H9 (cell line): ENCODE results near the gene FHIT. TPM values are rescaled to one million over a fixed set of nuclear protein-coding genes. Genes with fewer than 3 reads are reported as not detected.

ENCODE experiments used
- DNase-seq: peaks from one replicate; pipeline ENCODE4 v3.0.0-alpha.2; 2017
- H2AFZ ChIP-seq: one replicate; pipeline ENCODE4 v1.6.1; 2013; ENCODE audit warnings: mild to moderate bottlenecking, low read length, control low read depth, moderate library complexity
- H2AK5ac ChIP-seq: 2 replicates; pipeline ENCODE4 v1.6.1; 2013; ENCODE audit warnings: low read length, control low read depth, mixed read lengths; ENCODE audit not compliant: insufficient read length
- H2BK120ac ChIP-seq: one replicate; pipeline ENCODE4 v1.6.1; 2013; ENCODE audit warnings: low read depth, mild to moderate bottlenecking, low read length, control low read depth, inconsistent platforms; ENCODE audit not compliant: poor library complexity, severe bottlenecking
- H2BK12ac ChIP-seq: 2 replicates; pipeline ENCODE4 v1.6.1; 2013; ENCODE audit warnings: low read length, control low read depth, mixed read lengths, low read depth; ENCODE audit not compliant: insufficient read length
- H2BK15ac ChIP-seq: 2 replicates; pipeline ENCODE4 v1.6.1; 2013; ENCODE audit warnings: low read depth, low read length, control low read depth
- H2BK20ac ChIP-seq: one replicate; pipeline ENCODE4 v1.6.1; 2013; ENCODE audit warnings: low read depth, mild to moderate bottlenecking, low read length, control low read depth, inconsistent platforms; ENCODE audit not compliant: poor library complexity, severe bottlenecking
- H2BK5ac ChIP-seq: 2 replicates; pipeline ENCODE4 v1.6.1; 2013; ENCODE audit warnings: low read length, control low read depth, mixed read lengths; ENCODE audit not compliant: insufficient read length
- H3K14ac ChIP-seq: 2 replicates; pipeline ENCODE4 v1.6.1; 2013; ENCODE audit warnings: low read length, control low read depth; ENCODE audit not compliant: insufficient read depth
- H3K18ac ChIP-seq: 2 replicates; pipeline ENCODE4 v1.6.1; 2013; ENCODE audit warnings: low read depth, mild to moderate bottlenecking, mixed read lengths, low read length, control low read depth; ENCODE audit not compliant: insufficient read length
- H3K23ac ChIP-seq: 2 replicates; pipeline ENCODE4 v1.6.1; 2013; ENCODE audit warnings: low read length, control low read depth, mixed read lengths, low read depth; ENCODE audit not compliant: insufficient read length
- H3K23me2 ChIP-seq: 2 replicates; pipeline ENCODE4 v1.6.1; 2013; ENCODE audit warnings: low read depth, mild to moderate bottlenecking, mixed read lengths, low read length, control low read depth; ENCODE audit not compliant: insufficient read length, poor library complexity, severe bottlenecking
- H3K27ac ChIP-seq: 2 replicates; pipeline ENCODE4 v1.5.1; 2013; ENCODE audit warnings: low read length, control low read depth, mixed read lengths, low read depth; ENCODE audit not compliant: insufficient read length
- H3K27me3 ChIP-seq: 2 replicates; pipeline ENCODE4 v1.6.1; 2013; ENCODE audit warnings: low read length, control low read depth, inconsistent platforms; ENCODE audit not compliant: insufficient read depth
- H3K4ac ChIP-seq: 2 replicates; pipeline ENCODE4 v1.6.1; 2013; ENCODE audit warnings: low read depth, mild to moderate bottlenecking, control low read depth, inconsistent platforms, low read length, moderate library complexity
- H3K4me1 ChIP-seq: 2 replicates; pipeline ENCODE4 v1.6.1; 2013; ENCODE audit warnings: low read length, control low read depth, inconsistent platforms; ENCODE audit not compliant: insufficient read depth
- H3K4me2 ChIP-seq: 2 replicates; pipeline ENCODE4 v1.6.1; 2013; ENCODE audit warnings: low read length, control low read depth, mixed read lengths; ENCODE audit not compliant: insufficient read length, insufficient read depth
- H3K56ac ChIP-seq: 2 replicates; pipeline ENCODE4 v1.6.1; 2013; ENCODE audit warnings: low read depth, mild to moderate bottlenecking, mixed read lengths, low read length, control low read depth; ENCODE audit not compliant: insufficient read length
- H3K79me1 ChIP-seq: 2 replicates; pipeline ENCODE4 v1.6.1; 2013; ENCODE audit warnings: low read depth, mild to moderate bottlenecking, moderate library complexity, low read length, control low read depth, inconsistent platforms; ENCODE audit not compliant: insufficient read depth, poor library complexity, severe bottlenecking
- H3K79me2 ChIP-seq: 2 replicates; pipeline ENCODE4 v1.6.1; 2013; ENCODE audit warnings: low read length, control low read depth, inconsistent platforms; ENCODE audit not compliant: insufficient read depth
- H3K9ac ChIP-seq: 2 replicates; pipeline ENCODE4 v1.6.1; 2013; ENCODE audit warnings: low read length, control low read depth, mixed read lengths; ENCODE audit not compliant: insufficient read length; ENCODE audit errors: extremely low read depth
- H3K9me3 ChIP-seq: one replicate; pipeline ENCODE4 v1.6.1; 2013; ENCODE audit warnings: low read depth, low read length, inconsistent platforms; ENCODE audit not compliant: control insufficient read depth
- H3T11ph ChIP-seq: one replicate; pipeline ENCODE4 v1.6.1; 2013; ENCODE audit warnings: mild to moderate bottlenecking, low read length, control low read depth, inconsistent platforms
- H4K20me1 ChIP-seq: one replicate; pipeline ENCODE4 v1.6.1; 2013; ENCODE audit not compliant: control insufficient read depth, insufficient read length, insufficient read depth
- H4K5ac ChIP-seq: 2 replicates; pipeline ENCODE4 v1.6.1; 2013; ENCODE audit warnings: low read depth, mild to moderate bottlenecking, mixed read lengths, low read length, control low read depth; ENCODE audit not compliant: insufficient read length
- H4K8ac ChIP-seq: replicated peaks from 2 replicates; pipeline ENCODE4 v1.6.1; 2013; ENCODE audit warnings: low read length, control low read depth, mixed read lengths, low read depth; ENCODE audit not compliant: insufficient read length
- H4K91ac ChIP-seq: 2 replicates; pipeline ENCODE4 v1.6.1; 2013; ENCODE audit warnings: low read depth, mild to moderate bottlenecking, moderate library complexity, mixed read lengths, low read length, control low read depth; ENCODE audit not compliant: insufficient read length
- H3K27ac Mint-ChIP-seq, 3 experiments: 2 replicates in 2 of 3; 3 replicates in 1 of 3; pipeline ENCODE4 v1.8.0; 2020 to 2021; ENCODE audit warnings: mixed read lengths in 3 of 3, mild to moderate bottlenecking in 1 of 3, moderate library complexity in 1 of 3
- H3K27me3 Mint-ChIP-seq: 2 replicates; pipeline ENCODE4 v1.8.0; 2021; ENCODE audit warnings: low read depth, mild to moderate bottlenecking, moderate library complexity, mixed read lengths
- H3K36me3 Mint-ChIP-seq, 3 experiments: 2 replicates in 2 of 3; 3 replicates in 1 of 3; pipeline ENCODE4 v1.8.0; 2020 to 2021; ENCODE audit warnings: low read depth in 3 of 3, mixed read lengths in 3 of 3; ENCODE audit not compliant: insufficient read depth in 1 of 3
- H3K4me1 Mint-ChIP-seq, 2 experiments: 2 replicates each; pipeline ENCODE4 v1.8.0; 2020; ENCODE audit warnings: mixed read lengths in 2 of 2
- H3K4me3 Mint-ChIP-seq, 2 experiments: 2 replicates in 1 of 2; 3 replicates in 1 of 2; pipeline ENCODE4 v1.8.0; 2020 to 2021; ENCODE audit warnings: mild to moderate bottlenecking in 2 of 2, mixed read lengths in 2 of 2, moderate library complexity in 1 of 2
- H3K9me3 Mint-ChIP-seq, 2 experiments: 2 replicates in 1 of 2; 3 replicates in 1 of 2; pipeline ENCODE4 v1.8.0; 2020; ENCODE audit warnings: mild to moderate bottlenecking in 2 of 2, mixed read lengths in 2 of 2, moderate library complexity in 1 of 2
- WGBS: extraction: QIAGEN DNeasy Blood & Tissue Kit; methylation state at CpG from one replicate; pipeline ENCODE4 v1.1.7; 2013; ENCODE audit warnings: missing lambda C conversion rate, low lambda C conversion rate, mixed read lengths; ENCODE audit not compliant: insufficient read length; ENCODE audit errors: extremely low coverage; 5-methylcytosine and 5-hydroxymethylcytosine counted together
- total RNA-seq: library from RNA; stranded (reverse); gene quantifications from 2 replicates; pipeline ENCODE4 v1.2.1, GENCODE V29; 2021
- TF ChIP-seq, protein P1 (sequence below): fragments of 200-600 bp; sonication (generic); conservative IDR thresholded peaks from 3 replicates; pipeline ENCODE4 v1.8.0; 2021; ENCODE audit warnings: antibody characterized with exemption, mild to moderate bottlenecking

Gene FHIT
- total RNA-seq, 1 experiment from 2014 or later, result 3.0 TPM

DNA sequence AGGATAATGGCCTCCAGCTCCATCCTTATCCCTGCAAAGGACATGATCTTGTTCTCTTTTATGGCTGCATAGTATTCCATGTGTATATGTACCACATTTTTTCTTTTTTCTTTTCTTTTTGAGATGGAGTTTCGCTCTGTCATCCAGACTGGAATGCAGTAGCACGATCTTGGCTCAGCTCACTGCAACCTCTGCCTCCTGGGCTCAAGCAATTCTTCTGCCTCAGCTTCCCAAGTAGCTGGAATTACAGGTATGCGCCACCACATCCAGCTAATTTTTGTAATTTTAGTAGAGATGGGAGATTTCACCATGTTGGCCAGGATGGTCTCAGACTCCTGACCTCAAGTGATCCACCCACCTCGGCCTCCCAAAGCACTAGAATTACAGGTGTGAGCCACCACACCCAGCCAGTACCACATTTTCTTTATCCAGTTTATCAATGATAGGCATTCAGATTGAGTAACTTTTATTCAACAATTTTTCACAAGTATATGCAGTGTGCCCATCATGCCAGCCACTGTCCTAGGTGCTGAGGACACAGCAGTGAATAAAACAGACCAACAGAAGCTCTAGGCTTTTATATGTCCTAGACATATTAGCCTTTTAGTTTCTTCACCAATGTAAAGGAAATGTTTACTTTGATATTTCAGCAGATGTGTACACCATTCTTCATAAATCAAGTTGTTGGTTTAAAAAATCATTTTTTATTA lies 815.2 kb downstream of the FHIT start:
- Histone ChIP-seq H3K27me3 (no peaks in the 10 kb centered on the region), H2BK12ac (no peak overlapping the region), H2BK120ac (no peak overlapping the region), H3K9ac (no peak overlapping the region), H3K79me2 (no peaks in the 10 kb centered on the region), H4K20me1 (no peaks in the 10 kb centered on the region), H3K23me2 (no peaks in the 10 kb centered on the region), H3K4ac (no peak overlapping the region), H3K18ac (no peak overlapping the region), H4K91ac (no peak overlapping the region), H3K9me3 (no peaks in the 10 kb centered on the region), H3K27ac (no peak overlapping the region), H4K8ac (no peak overlapping the region), H3K4me2 (no peak overlapping the region), H2BK15ac (no peak overlapping the region), H3K23ac (no peak overlapping the region), H2AK5ac (no peak overlapping the region), H4K5ac (no peak overlapping the region), H2BK20ac (no peak overlapping the region), H2BK5ac (no peak overlapping the region), H3K56ac (no peak overlapping the region), H2AFZ (no peak overlapping the region), H3K14ac (no peak overlapping the region), H3T11ph (no peak overlapping the region), H3K4me1 (no peaks in the 10 kb centered on the region), H3K79me1 (no peaks in the 10 kb centered on the region)
- Mint-ChIP-seq H3K4me3 (no peak overlapping the region), H3K4me1 (peaks cover 15 to 16% of the 10 kb centered on the region in 2 experiments), H3K27me3 (no peaks in the 10 kb centered on the region), H3K9me3 (no peaks in the 10 kb centered on the region), H3K36me3 (no peaks in the 10 kb centered on the region), H3K27ac (no peak overlapping the region; a peak in 1 of 7 replicates)
- TF ChIP-seq, protein P1, sequence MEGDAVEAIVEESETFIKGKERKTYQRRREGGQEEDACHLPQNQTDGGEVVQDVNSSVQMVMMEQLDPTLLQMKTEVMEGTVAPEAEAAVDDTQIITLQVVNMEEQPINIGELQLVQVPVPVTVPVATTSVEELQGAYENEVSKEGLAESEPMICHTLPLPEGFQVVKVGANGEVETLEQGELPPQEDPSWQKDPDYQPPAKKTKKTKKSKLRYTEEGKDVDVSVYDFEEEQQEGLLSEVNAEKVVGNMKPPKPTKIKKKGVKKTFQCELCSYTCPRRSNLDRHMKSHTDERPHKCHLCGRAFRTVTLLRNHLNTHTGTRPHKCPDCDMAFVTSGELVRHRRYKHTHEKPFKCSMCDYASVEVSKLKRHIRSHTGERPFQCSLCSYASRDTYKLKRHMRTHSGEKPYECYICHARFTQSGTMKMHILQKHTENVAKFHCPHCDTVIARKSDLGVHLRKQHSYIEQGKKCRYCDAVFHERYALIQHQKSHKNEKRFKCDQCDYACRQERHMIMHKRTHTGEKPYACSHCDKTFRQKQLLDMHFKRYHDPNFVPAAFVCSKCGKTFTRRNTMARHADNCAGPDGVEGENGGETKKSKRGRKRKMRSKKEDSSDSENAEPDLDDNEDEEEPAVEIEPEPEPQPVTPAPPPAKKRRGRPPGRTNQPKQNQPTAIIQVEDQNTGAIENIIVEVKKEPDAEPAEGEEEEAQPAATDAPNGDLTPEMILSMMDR, result no peak
- no peak for DNase-seq
- WGBS, result no CpG with 5 or more reads among the region's 4 CpGs
